BE2C (cell line): Measurements from ENCODE around the gene TSEN34.
"Not testable (repeated sequence)": the region's sequence is repeated elsewhere in the genome, so short reads cannot be mapped to it uniquely, and the experiment has no call there.

Experiments used
- DNase-seq: peaks from one replicate; pipeline ENCODE4 v3.0.0-alpha.2; 2020
- H3K27me3 ChIP-seq: fragments of 250-450 bp; sonication (Bioruptor Pico); 2 replicates; pipeline ENCODE4 v1.5.1; 2020; ENCODE audit warnings: mild to moderate bottlenecking
- H3K36me3 ChIP-seq: fragments of 250-450 bp; sonication (Bioruptor Pico); 2 replicates; pipeline ENCODE4 v1.5.1; 2020; ENCODE audit warnings: mild to moderate bottlenecking
- H3K4me1 ChIP-seq: fragments of 250-450 bp; sonication (Bioruptor Pico); 2 replicates; pipeline ENCODE4 v1.5.1; 2020
- H3K4me3 ChIP-seq: 2 replicates; pipeline ENCODE4 v1.5.1; 2011; ENCODE audit warnings: low read depth, low read length
- H3K9me3 ChIP-seq: fragments of 250-450 bp; sonication (Bioruptor Pico); 2 replicates; pipeline ENCODE4 v1.5.1; 2020
- CTCF ChIP-seq: IDR thresholded peaks from 2 replicates; pipeline ENCODE4 v1.5.1; 2012; ENCODE audit warnings: mild to moderate bottlenecking, low read depth, low read length

Gene TSEN34

DNA sequence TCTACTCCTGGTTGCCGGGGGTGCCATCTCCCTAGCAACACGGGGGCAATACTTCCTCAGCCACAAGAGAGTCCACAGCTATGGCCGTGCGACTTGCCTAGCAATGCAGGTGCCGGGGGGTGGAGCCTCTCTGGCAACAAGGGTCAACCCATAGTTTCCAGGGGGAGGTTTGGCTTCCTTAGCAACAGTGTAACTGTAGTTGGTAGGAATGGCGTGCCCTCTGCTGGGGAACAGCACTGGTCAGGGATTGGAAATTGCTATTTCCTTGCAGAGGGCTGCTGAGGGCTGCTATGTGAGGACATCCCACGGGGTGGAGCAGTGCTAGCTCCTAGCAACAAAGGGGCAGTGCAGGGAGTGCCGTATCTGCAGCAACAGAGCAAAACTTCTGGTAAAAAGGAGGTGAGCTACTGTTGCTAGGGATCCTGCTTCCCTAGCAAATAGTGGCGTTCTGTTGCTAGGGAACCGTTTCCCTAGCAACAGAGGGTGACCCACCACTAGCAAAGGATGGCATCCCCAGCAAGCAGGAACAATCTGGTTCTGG lies 11.1 kb upstream of the TSEN34 start:
- H3K4me1 ChIP-seq: peaks cover 4% of the 10 kb centered on the region; the same call in 1 of the 2 replicates
- no peaks in the 10 kb centered on the region for H3K27me3 ChIP-seq
- H3K36me3 ChIP-seq: no peaks in the 10 kb centered on the region
- peak; percentile 88 for DNase-seq
- no peak overlapping the region for H3K4me3 ChIP-seq
- H3K9me3 ChIP-seq: no peaks in the 10 kb centered on the region
- TF ChIP-seq CTCF: peak; percentile 83

DNA sequence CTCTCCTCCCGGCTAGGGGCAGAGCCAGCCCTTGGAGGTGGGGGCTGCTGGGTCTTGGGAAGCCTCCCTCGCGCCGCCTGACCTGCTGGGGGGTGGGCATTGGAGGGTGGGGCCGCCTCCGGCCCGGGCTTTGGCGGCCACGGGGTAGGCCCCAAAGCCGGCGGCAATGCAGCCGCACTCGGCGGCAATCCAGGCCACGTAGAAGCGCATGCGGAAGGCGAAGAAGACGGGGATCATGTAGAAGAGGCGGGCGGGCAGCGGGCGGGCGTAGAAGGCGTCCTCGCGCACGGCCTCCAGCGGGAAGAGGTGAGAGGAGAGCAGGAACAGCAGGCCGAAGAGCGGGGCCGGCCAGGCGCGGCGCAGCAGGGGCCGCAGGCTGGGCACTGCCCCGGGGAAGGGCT lies 10.4 kb upstream of the TSEN34 start:
- no peak for TF ChIP-seq CTCF
- Histone ChIP-seq H3K9me3 (no peaks in the 10 kb centered on the region), H3K4me1 (peaks cover 4% of the 10 kb centered on the region; the same call in 1 of the 2 replicates)

GRCh38 chr19:54181894-54182293 lies 9.2 kb upstream of the TSEN34 start:
- DNase-seq, H3K27me3 ChIP-seq, H3K4me1 ChIP-seq, H3K4me3 ChIP-seq, H3K9me3 ChIP-seq, H3K36me3 ChIP-seq: not testable (repeated sequence)

More for the DNA sequence above, 10.4 kb upstream of the TSEN34 start:
- DNase-seq: no peak
- Histone ChIP-seq H3K4me3 (no peak overlapping the region), H3K27me3 (no peaks in the 10 kb centered on the region), H3K36me3 (no peaks in the 10 kb centered on the region)

DNA sequence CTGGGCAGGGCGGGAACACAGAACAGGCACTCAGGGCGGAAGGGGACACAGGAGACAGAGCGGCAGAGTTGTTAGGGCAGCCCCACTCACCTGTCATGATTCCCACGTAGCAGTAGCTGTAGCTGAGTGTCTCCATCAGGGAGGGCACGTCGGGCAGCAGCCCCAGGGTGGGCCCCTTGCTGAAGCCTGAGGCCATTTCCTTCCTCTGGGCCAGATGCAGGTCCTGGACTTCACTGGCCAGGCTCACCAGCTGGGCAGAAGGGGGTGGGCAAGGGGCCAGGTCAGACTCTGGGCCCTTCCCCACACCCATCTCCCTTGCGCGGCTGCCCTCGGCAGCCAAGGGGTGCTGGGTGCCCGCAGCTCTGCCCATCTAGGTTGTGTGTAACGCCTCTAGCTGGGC lies 7.7 kb upstream of the TSEN34 start:
- TF ChIP-seq CTCF: no peak
- Histone ChIP-seq H3K9me3 (no peaks in the 10 kb centered on the region), H3K4me3 (no peak overlapping the region), H3K4me1 (peaks cover 4% of the 10 kb centered on the region; the same call in 1 of the 2 replicates), H3K27me3 (no peaks in the 10 kb centered on the region), H3K36me3 (no peaks in the 10 kb centered on the region)
- DNase-seq: no peak

DNA sequence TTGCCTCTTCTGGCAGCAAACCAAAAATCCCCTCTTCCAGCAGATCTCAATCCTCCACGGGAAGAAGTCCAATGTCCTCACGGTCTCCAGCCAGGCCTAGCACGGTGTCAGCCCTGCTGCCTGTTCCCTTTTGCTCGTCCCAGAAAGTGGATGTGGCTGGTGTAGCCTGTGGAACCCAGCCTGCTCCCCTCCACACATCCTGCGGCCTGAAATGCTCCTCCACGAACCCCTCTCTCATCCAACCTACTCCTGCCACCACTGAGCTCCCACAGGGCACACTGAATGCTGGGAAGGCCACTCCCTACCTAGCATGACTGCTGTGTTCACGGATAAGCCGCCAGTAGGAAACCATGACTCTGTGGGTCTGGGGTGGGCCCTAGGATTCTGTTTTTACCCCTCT lies 4.8 kb upstream of the TSEN34 start:
- H3K4me1 ChIP-seq: no peaks in the 10 kb centered on the region
- no peak overlapping the region for H3K4me3 ChIP-seq
- H3K27me3 ChIP-seq: no peaks in the 10 kb centered on the region
- no peak for TF ChIP-seq CTCF
- no peak for DNase-seq
- H3K9me3 ChIP-seq: no peaks in the 10 kb centered on the region
- no peaks in the 10 kb centered on the region for H3K36me3 ChIP-seq

DNA sequence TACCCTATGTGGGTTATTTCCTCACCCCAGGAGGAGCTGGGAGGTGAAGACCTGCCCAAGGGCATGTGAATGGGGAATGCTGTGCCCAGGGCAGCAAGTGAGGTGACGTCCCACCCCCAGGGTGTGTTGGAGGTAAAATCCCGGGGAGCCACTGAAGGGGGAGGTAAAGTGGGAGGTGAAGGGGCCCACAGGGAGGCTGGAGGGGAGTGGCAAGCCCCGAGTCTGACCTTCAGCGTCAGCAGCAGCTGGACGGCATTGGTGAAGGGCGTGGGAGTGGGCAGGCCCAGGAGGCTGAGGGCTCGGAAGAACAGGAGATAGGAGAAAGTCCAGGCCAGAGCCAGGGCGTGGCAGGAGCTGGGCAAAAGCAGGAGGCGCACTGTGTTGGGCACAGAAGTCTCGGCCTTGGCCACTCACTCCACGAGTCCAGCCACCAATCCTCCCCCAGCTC lies 4.2 kb upstream of the TSEN34 start:
- no peak for TF ChIP-seq CTCF
- Histone ChIP-seq H3K27me3 (no peaks in the 10 kb centered on the region), H3K4me1 (no peaks in the 10 kb centered on the region), H3K9me3 (no peaks in the 10 kb centered on the region), H3K4me3 (no peak overlapping the region), H3K36me3 (no peaks in the 10 kb centered on the region)
- DNase-seq: no peak
